IMR-90 (cell line): Measurements from ENCODE around the gene RASSF8. TPM values are rescaled to one million over a fixed set of nuclear protein-coding genes. Genes with fewer than 3 reads are reported as not detected.

ENCODE experiments used
- ATAC-seq: fragments of 200-7000 bp; cut with Tn5 transposase; 2 replicates; pipeline ENCODE4 v1.9.1; 2020; ENCODE audit warnings: low read depth, mild to moderate bottlenecking, moderate library complexity
- BruUV-seq: library from RNA; stranded (reverse); fragments of 400-500 nt; replicated peaks from 2 replicates; lab custom pipeline; 2021; lab: Mats Ljungman, UMichigan
- CTCF ChIA-PET: fragments of 300-600 bp; formaldehyde crosslinking; extraction: SDS; loops from one replicate; lab custom pipeline; 2021; ENCODE audit warnings: antibody characterized with exemption; lab: Yijun Ruan, JAX
- POLR2A ChIA-PET: fragments of 300-600 bp; sonication (Branson Sonifier 250); formaldehyde crosslinking; loops from one replicate; lab custom pipeline; 2022; ENCODE audit warnings: antibody characterized with exemption; ENCODE audit not compliant: unreplicated experiment; lab: Charles Lee
- DNase-seq: peaks from one replicate; pipeline ENCODE4 v3.0.0; 2013
- H2AFZ ChIP-seq: replicated peaks from 2 replicates; pipeline ENCODE3; 2013; ENCODE audit warnings: low read length, mild to moderate bottlenecking; ENCODE audit not compliant: poor library complexity
- H2AK5ac ChIP-seq: 2 replicates; pipeline ENCODE4 v1.6.1; 2013; ENCODE audit warnings: low read depth, low read length, inconsistent platforms
- H2AK9ac ChIP-seq: replicated peaks from 2 replicates; pipeline ENCODE3; 2013; ENCODE audit warnings: mild to moderate bottlenecking, low read depth, low read length, moderate library complexity; ENCODE audit not compliant: poor library complexity
- H2BK120ac ChIP-seq: 2 replicates; pipeline ENCODE4 v1.6.1; 2013; ENCODE audit warnings: low read depth, low read length, inconsistent platforms
- H2BK15ac ChIP-seq: 3 replicates; pipeline ENCODE4 v1.6.1; 2013; ENCODE audit warnings: low read depth, low read length, inconsistent platforms
- H2BK20ac ChIP-seq: 2 replicates; pipeline ENCODE4 v1.6.1; 2013; ENCODE audit warnings: low read depth, mild to moderate bottlenecking, inconsistent platforms, low read length, moderate library complexity
- H2BK5ac ChIP-seq: 2 replicates; pipeline ENCODE4 v1.6.1; 2013; ENCODE audit warnings: mild to moderate bottlenecking, low read depth, low read length, inconsistent platforms; ENCODE audit not compliant: poor library complexity, severe bottlenecking
- H3K14ac ChIP-seq: replicated peaks from 2 replicates; pipeline ENCODE4 v1.6.1; 2013; ENCODE audit warnings: low read depth, low read length, inconsistent platforms
- H3K18ac ChIP-seq: 2 replicates; pipeline ENCODE4 v1.6.1; 2013; ENCODE audit warnings: low read depth, low read length, control low read depth
- H3K23ac ChIP-seq: 2 replicates; pipeline ENCODE4 v1.6.1; 2013; ENCODE audit warnings: low read depth, low read length, inconsistent platforms
- H3K27ac ChIP-seq: 2 replicates; pipeline ENCODE4 v1.5.1; 2013; ENCODE audit warnings: mild to moderate bottlenecking, control low read depth, low read length; ENCODE audit not compliant: insufficient read depth
- H3K27me3 ChIP-seq: 2 replicates; pipeline ENCODE4 v1.6.1; 2013; ENCODE audit warnings: low read length; ENCODE audit not compliant: control insufficient read depth, insufficient read depth
- H3K36me3 ChIP-seq: 2 replicates; pipeline ENCODE4 v1.6.1; 2013; ENCODE audit warnings: low read length, mixed read lengths; ENCODE audit not compliant: control insufficient read depth, insufficient read depth
- H3K4ac ChIP-seq: 2 replicates; pipeline ENCODE4 v1.6.1; 2013; ENCODE audit warnings: low read depth, low read length, inconsistent platforms
- H3K4me1 ChIP-seq: 2 replicates; pipeline ENCODE4 v1.6.1; 2013; ENCODE audit warnings: low read length, mixed read lengths; ENCODE audit not compliant: control insufficient read depth, insufficient read depth
- H3K4me2 ChIP-seq: 2 replicates; pipeline ENCODE4 v1.6.1; 2013; ENCODE audit warnings: low read depth, mild to moderate bottlenecking, control low read depth, low read length, moderate library complexity
- H3K4me3 ChIP-seq: 2 replicates; pipeline ENCODE4 v1.5.1; 2013; ENCODE audit warnings: low read depth, mild to moderate bottlenecking, control low read depth, low read length, moderate library complexity; ENCODE audit not compliant: insufficient read depth
- H3K56ac ChIP-seq: 2 replicates; pipeline ENCODE4 v1.6.1; 2013; ENCODE audit warnings: low read length, inconsistent platforms; ENCODE audit not compliant: insufficient read depth; ENCODE audit errors: extremely low read depth
- H3K79me1 ChIP-seq, 2 experiments: 2 replicates each; pipeline ENCODE4 v1.6.1; 2013; ENCODE audit warnings: low read length in 2 of 2, inconsistent platforms in 1 of 2, low read depth in 1 of 2
- H3K9ac ChIP-seq: 2 replicates; pipeline ENCODE4 v1.6.1; 2013; ENCODE audit warnings: low read depth, low read length, control low read depth
- H3K9me1 ChIP-seq: 2 replicates; pipeline ENCODE4 v1.6.1; 2013; ENCODE audit warnings: low read length, inconsistent platforms; ENCODE audit not compliant: insufficient read depth
- H3K9me3 ChIP-seq: 2 replicates; pipeline ENCODE4 v1.6.1; 2013; ENCODE audit warnings: low read length; ENCODE audit not compliant: control insufficient read depth, insufficient read depth
- H4K20me1 ChIP-seq: 2 replicates; pipeline ENCODE4 v1.6.1; 2013; ENCODE audit warnings: low read length, inconsistent platforms; ENCODE audit not compliant: insufficient read depth
- H4K5ac ChIP-seq: 2 replicates; pipeline ENCODE4 v1.6.1; 2013; ENCODE audit warnings: mild to moderate bottlenecking, low read depth, low read length, control low read depth
- H4K8ac ChIP-seq, 2 experiments: 2 replicates each; pipeline ENCODE4 v1.6.1; 2013; ENCODE audit warnings: low read depth in 2 of 2, low read length in 2 of 2, control low read depth in 1 of 2, inconsistent platforms in 1 of 2
- H4K91ac ChIP-seq: 2 replicates; pipeline ENCODE4 v1.6.1; 2013; ENCODE audit warnings: low read depth, low read length, inconsistent platforms; ENCODE audit not compliant: insufficient read depth
- BHLHE40 ChIP-seq: fragments of 150-350 bp; IDR thresholded peaks from 2 replicates; pipeline ENCODE4 v1.6.1; 2016; ENCODE audit warnings: mild to moderate bottlenecking, low read depth, low read length
- CEBPB ChIP-seq: IDR thresholded peaks from 2 replicates; pipeline ENCODE4 v1.6.1; 2012; ENCODE audit warnings: low read depth, low read length, improper control_type of control experiment
- CHD1 ChIP-seq: IDR thresholded peaks from 2 replicates; pipeline ENCODE4 v1.6.1; 2012; ENCODE audit warnings: low read depth, low read length, improper control_type of control experiment
- FOS ChIP-seq: fragments of 150-350 bp; IDR thresholded peaks from 2 replicates; pipeline ENCODE4 v1.6.1; 2016; ENCODE audit warnings: low read depth, low read length
- MAFK ChIP-seq: IDR thresholded peaks from 2 replicates; pipeline ENCODE4 v1.6.1; 2012; ENCODE audit warnings: low read depth, low read length, improper control_type of control experiment
- MAZ ChIP-seq: IDR thresholded peaks from 2 replicates; pipeline ENCODE4 v1.6.1; 2012; ENCODE audit warnings: low read depth, mild to moderate bottlenecking, low read length, improper control_type of control experiment, moderate library complexity, borderline replicate concordance
- MXI1 ChIP-seq: IDR thresholded peaks from 2 replicates; pipeline ENCODE4 v1.6.1; 2012; ENCODE audit warnings: low read depth, mild to moderate bottlenecking, low read length, moderate library complexity, borderline replicate concordance
- NFE2L2 ChIP-seq: fragments of 150-350 bp; IDR thresholded peaks from 2 replicates; pipeline ENCODE4 v1.6.1; 2016; ENCODE audit warnings: low read depth, mild to moderate bottlenecking, low read length
- POLR2A ChIP-seq: IDR thresholded peaks from 2 replicates; pipeline ENCODE4 v1.6.1; 2012; ENCODE audit warnings: mild to moderate bottlenecking, low read depth, low read length
- RAD21 ChIP-seq: IDR thresholded peaks from 2 replicates; pipeline ENCODE4 v1.6.1; 2012; ENCODE audit warnings: low read length, improper control_type of control experiment
- RCOR1 ChIP-seq: IDR thresholded peaks from 2 replicates; pipeline ENCODE4 v1.6.1; 2012; ENCODE audit warnings: mild to moderate bottlenecking, low read length, improper control_type of control experiment; ENCODE audit not compliant: insufficient replicate concordance
- RFX5 ChIP-seq: IDR thresholded peaks from 2 replicates; pipeline ENCODE4 v1.8.0; 2012; ENCODE audit warnings: low read depth, mild to moderate bottlenecking, low read length, moderate library complexity
- SMC3 ChIP-seq: fragments of 150-350 bp; IDR thresholded peaks from 2 replicates; pipeline ENCODE4 v1.6.1; 2016; ENCODE audit warnings: low read depth, mild to moderate bottlenecking, antibody characterized with exemption, low read length, moderate library complexity
- WGBS, 2 experiments: methylation state at CpG; one replicate each; pipeline versions ENCODE4 v1.1.5 to v1.1.7; 2013; ENCODE audit warnings: missing lambda C conversion rate in 2 of 2; ENCODE audit not compliant: insufficient read length in 1 of 2; ENCODE audit errors: extremely low coverage in 2 of 2; 5-methylcytosine and 5-hydroxymethylcytosine counted together
- dilution Hi-C: fragments of 300-500 bp; cut with HindIII; formaldehyde crosslinking; loops from one replicate; pipeline ENCODE4 v1.14.3; 2018; ENCODE audit warnings: low sequenced_read_pairs; ENCODE audit not compliant: unreplicated experiment
- in situ Hi-C: fragments of 300-500 bp; cut with MboI; formaldehyde crosslinking; loops from 3 replicates; pipeline ENCODE4 v1.14.3; 2019; ENCODE audit warnings: low sequenced_read_pairs, inconsistent platforms, mixed read lengths
- intact Hi-C: fragments of 100-400 bp; cut with micrococcal nuclease; formaldehyde crosslinking; loops from 2 replicates; pipeline ENCODE4 v1.10.0; 2022
- polyA plus RNA-seq, 3 experiments: library from polyadenylated mRNA; depleted of rRNA; stranded (reverse); fragments of >200 nt; gene quantifications; 2 replicates each; pipeline ENCODE4 v1.2.3, GENCODE V29; 2012; ENCODE audit warnings: low replicate concordance in 1 of 3
- total RNA-seq: library from RNA; depleted of rRNA; stranded (reverse); fragments of >200 nt; gene quantifications from 2 replicates; pipeline ENCODE4 v1.2.3, GENCODE V29; 2012
- TF ChIP-seq, protein P1 (sequence below): fragments of 150-350 bp; IDR thresholded peaks from 2 replicates; pipeline ENCODE4 v1.6.1; 2016; ENCODE audit warnings: low read depth, mild to moderate bottlenecking, low read length, moderate library complexity, borderline replicate concordance
- TF ChIP-seq, protein P2 (sequence below): fragments of 150-350 bp; IDR thresholded peaks from 2 replicates; pipeline ENCODE4 v1.6.1; 2017; ENCODE audit warnings: mild to moderate bottlenecking, antibody characterized with exemption, low read length, low read depth
- TF ChIP-seq, protein P3 (sequence below): conservative IDR thresholded peaks from 2 replicates; pipeline ENCODE4 v1.5.1; 2012; ENCODE audit warnings: mild to moderate bottlenecking, low read depth, low read length, improper control_type of control experiment

Gene RASSF8
- total and polyA plus RNA-seq, 2 of the 4 experiments (the other 2 are of a cell fraction), result 10.8 to 50.5 TPM

DNA sequence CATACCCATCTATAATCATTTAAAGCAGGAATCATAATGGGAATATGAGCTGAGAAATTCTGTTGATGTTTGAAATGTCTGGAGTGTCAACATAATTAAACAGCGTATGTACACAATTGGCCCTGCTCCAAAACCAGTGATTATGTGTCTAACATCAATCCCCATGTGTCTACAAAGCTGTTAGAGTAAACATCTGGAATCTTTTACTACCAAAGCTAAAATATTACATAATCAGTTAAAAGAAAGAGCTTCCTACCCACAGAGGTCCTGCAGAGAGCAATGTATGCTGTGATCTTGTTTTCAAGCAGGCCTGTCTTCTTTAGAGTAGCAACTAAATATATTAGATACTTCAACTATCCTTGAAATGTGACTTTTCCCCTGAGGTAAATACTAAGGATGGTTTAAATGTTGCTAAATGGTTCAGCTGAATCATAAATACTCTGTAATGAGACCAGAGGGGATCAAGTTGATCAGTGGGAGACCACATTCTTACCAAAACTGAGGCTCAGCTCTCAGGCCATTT is 74.3 kb downstream of the RASSF8 start:
- Histone ChIP-seq H3K9ac (no peak overlapping the region), H3K9me1 (peaks cover 16% of the 10 kb centered on the region), H3K4me1 (peaks cover 7% of the 10 kb centered on the region), H2AFZ (no peak overlapping the region), H2BK15ac (no peak overlapping the region), H3K14ac (no peak overlapping the region), H2BK20ac (no peak overlapping the region), H3K18ac (no peak overlapping the region), H4K5ac (no peak overlapping the region), H2AK9ac (no peak overlapping the region), H3K9me3 (no peaks in the 10 kb centered on the region), H3K4me3 (no peak overlapping the region), H3K27ac (no peak overlapping the region), H3K4me2 (no peak overlapping the region), H2BK120ac (no peak overlapping the region), H3K4ac (no peak overlapping the region), H3K27me3 (no peaks in the 10 kb centered on the region), H4K8ac (no peak overlapping the region), H4K91ac (no peak overlapping the region), H2BK5ac (no peak overlapping the region), H3K79me1 (peaks cover 29 to 71% of the 10 kb centered on the region in 2 experiments), H3K36me3 (no peaks in the 10 kb centered on the region), H2AK5ac (no peak overlapping the region), H3K56ac (no peak overlapping the region), H3K23ac (no peak overlapping the region), H4K20me1 (peaks cover 30% of the 10 kb centered on the region)
- dilution Hi-C loops, result no loop called here
- BruUV-seq, result no TSS peak
- TF ChIP-seq FOS, result no peak
- no peak for TF ChIP-seq POLR2A
- TF ChIP-seq BHLHE40, result no peak
- no peak for TF ChIP-seq SMC3
- no peak for TF ChIP-seq RAD21
- no peak for TF ChIP-seq CHD1
- TF ChIP-seq, protein P1, sequence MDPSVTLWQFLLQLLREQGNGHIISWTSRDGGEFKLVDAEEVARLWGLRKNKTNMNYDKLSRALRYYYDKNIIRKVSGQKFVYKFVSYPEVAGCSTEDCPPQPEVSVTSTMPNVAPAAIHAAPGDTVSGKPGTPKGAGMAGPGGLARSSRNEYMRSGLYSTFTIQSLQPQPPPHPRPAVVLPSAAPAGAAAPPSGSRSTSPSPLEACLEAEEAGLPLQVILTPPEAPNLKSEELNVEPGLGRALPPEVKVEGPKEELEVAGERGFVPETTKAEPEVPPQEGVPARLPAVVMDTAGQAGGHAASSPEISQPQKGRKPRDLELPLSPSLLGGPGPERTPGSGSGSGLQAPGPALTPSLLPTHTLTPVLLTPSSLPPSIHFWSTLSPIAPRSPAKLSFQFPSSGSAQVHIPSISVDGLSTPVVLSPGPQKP, result no peak
- no peak for TF ChIP-seq RCOR1
- no peak for TF ChIP-seq MXI1
- TF ChIP-seq, protein P2, sequence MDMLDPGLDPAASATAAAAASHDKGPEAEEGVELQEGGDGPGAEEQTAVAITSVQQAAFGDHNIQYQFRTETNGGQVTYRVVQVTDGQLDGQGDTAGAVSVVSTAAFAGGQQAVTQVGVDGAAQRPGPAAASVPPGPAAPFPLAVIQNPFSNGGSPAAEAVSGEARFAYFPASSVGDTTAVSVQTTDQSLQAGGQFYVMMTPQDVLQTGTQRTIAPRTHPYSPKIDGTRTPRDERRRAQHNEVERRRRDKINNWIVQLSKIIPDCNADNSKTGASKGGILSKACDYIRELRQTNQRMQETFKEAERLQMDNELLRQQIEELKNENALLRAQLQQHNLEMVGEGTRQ, result no peak
- TF ChIP-seq, protein P3, sequence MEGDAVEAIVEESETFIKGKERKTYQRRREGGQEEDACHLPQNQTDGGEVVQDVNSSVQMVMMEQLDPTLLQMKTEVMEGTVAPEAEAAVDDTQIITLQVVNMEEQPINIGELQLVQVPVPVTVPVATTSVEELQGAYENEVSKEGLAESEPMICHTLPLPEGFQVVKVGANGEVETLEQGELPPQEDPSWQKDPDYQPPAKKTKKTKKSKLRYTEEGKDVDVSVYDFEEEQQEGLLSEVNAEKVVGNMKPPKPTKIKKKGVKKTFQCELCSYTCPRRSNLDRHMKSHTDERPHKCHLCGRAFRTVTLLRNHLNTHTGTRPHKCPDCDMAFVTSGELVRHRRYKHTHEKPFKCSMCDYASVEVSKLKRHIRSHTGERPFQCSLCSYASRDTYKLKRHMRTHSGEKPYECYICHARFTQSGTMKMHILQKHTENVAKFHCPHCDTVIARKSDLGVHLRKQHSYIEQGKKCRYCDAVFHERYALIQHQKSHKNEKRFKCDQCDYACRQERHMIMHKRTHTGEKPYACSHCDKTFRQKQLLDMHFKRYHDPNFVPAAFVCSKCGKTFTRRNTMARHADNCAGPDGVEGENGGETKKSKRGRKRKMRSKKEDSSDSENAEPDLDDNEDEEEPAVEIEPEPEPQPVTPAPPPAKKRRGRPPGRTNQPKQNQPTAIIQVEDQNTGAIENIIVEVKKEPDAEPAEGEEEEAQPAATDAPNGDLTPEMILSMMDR, result no peak
- no peak for TF ChIP-seq MAFK
- no peak for TF ChIP-seq NFE2L2
- no peak for TF ChIP-seq RFX5
- no peak for TF ChIP-seq CEBPB
- TF ChIP-seq MAZ, result no peak
- ChIA-PET CTCF (interaction anchor here (0.6 to 1.7 kb wide), 4 partner anchors 11 to 773 kb away, joined by 3 to 4 read pairs (median 4); no protein-coding TSS in a partner anchor), POLR2A (no interaction called here)
- intact Hi-C loops, result no loop called here
- in situ Hi-C loops, result loop anchor here (25.0 kb wide), 2 partner anchors 795 to 1045 kb away; no protein-coding TSS in a partner anchor
- peak; percentile 56 for ATAC-seq
- DNase-seq, result no peak
- WGBS, 2 experiments, result no CpG with 5 or more reads among the region's 1 CpG
